ENCODE measurements around the gene CLDN20.
A peak's percentile ranks its signal among the peaks of the same experiment; 100 is the strongest.
"Not testable (repeated sequence)": the region's sequence is repeated elsewhere in the genome, so short reads cannot be mapped to it uniquely, and the experiment has no call there.

Gene CLDN20

GRCh38 chr6:155263373-155264063 lies at the start of gene CLDN20:
CLDN20 (plus strand) TSS chr6:155264013; CDS start chr6:155275720, 11,707 bp downstream.
- no peak for DNase-seq

GRCh38 chr6:155215906-155216305 lies 47.9 kb upstream of the CLDN20 start:
- no peak for DNase-seq

- DNase-seq = no peak
These were observed 47.3 kb upstream of the CLDN20 start for GRCh38 chr6:155216312-155217046.

- DNase-seq = not testable (repeated sequence)
These were observed 45.1 kb upstream of the CLDN20 start for GRCh38 chr6:155218711-155219110.

- DNase-seq = no peak
These were observed 44.5 kb upstream of the CLDN20 start for GRCh38 chr6:155219299-155219698.

- DNase-seq = no peak
These were observed 43.9 kb upstream of the CLDN20 start for GRCh38 chr6:155219858-155220301.

GRCh38 chr6:155221086-155221485 lies 42.7 kb upstream of the CLDN20 start:
- DNase-seq = no peak

- no peak for DNase-seq
These were observed 41.3 kb upstream of the CLDN20 start for GRCh38 chr6:155222506-155222905.

GRCh38 chr6:155223646-155224451 lies 40.0 kb upstream of the CLDN20 start:
- peak; percentile 93 for DNase-seq

- DNase-seq = peak; percentile 39
These were observed 39.2 kb upstream of the CLDN20 start for GRCh38 chr6:155224618-155225017.

GRCh38 chr6:155227046-155227445 lies 36.8 kb upstream of the CLDN20 start:
- DNase-seq = no peak

- DNase-seq = no peak
These were observed 35.2 kb upstream of the CLDN20 start for GRCh38 chr6:155228546-155229166.

GRCh38 chr6:155230975-155231374 lies 32.8 kb upstream of the CLDN20 start:
- not testable (repeated sequence) for DNase-seq

- no peak for DNase-seq
These were observed 31.0 kb upstream of the CLDN20 start for GRCh38 chr6:155232848-155233247.

GRCh38 chr6:155234167-155234566 lies 29.6 kb upstream of the CLDN20 start:
- no peak for DNase-seq

GRCh38 chr6:155234687-155235086 lies 29.1 kb upstream of the CLDN20 start:
- no peak for DNase-seq

GRCh38 chr6:155235087-155235486 lies 28.7 kb upstream of the CLDN20 start:
- no peak for DNase-seq

- no peak for DNase-seq
These were observed 26.2 kb upstream of the CLDN20 start for GRCh38 chr6:155237613-155238012.

GRCh38 chr6:155240905-155241600 lies 22.8 kb upstream of the CLDN20 start:
- DNase-seq = no peak

GRCh38 chr6:155241966-155242365 lies 21.8 kb upstream of the CLDN20 start:
- no peak for DNase-seq

- no peak for DNase-seq
These were observed 19.4 kb upstream of the CLDN20 start for GRCh38 chr6:155244434-155244833.

- DNase-seq = no peak
These were observed 18.6 kb upstream of the CLDN20 start for GRCh38 chr6:155245193-155245592.
